H1 (cell line): ENCODE data around the gene ZPR1. TPM values are rescaled to one million over a fixed set of nuclear protein-coding genes. Genes with fewer than 3 reads are reported as not detected.

Source experiments
- CTCF ChIA-PET: fragments of 300-600 bp; sonication (Branson Sonifier 250); formaldehyde crosslinking; loops from one replicate; lab custom pipeline; 2021; ENCODE audit not compliant: partially characterized antibody; lab: Charles Lee
- POLR2A ChIA-PET: fragments of 300-600 bp; sonication (Branson Sonifier 250); formaldehyde crosslinking; loops from one replicate; lab custom pipeline; 2021; ENCODE audit warnings: inconsistent platforms; ENCODE audit not compliant: partially characterized antibody; lab: Charles Lee
- DNase-seq, 2 experiments: peaks; one replicate each; pipeline versions ENCODE4 v3.0.0 to v3.0.0-alpha.2; 2010 to 2022; ENCODE audit warnings: low spot score in 2 of 2, low read depth in 1 of 2, mixed read lengths in 1 of 2
- FAIRE-seq: peaks from 2 replicates; lab custom pipeline; 2011; peaks lifted over from hg19 to GRCh38; lab: Jason Lieb, UNC
- H2AFZ ChIP-seq: 2 replicates; pipeline ENCODE4 v1.8.1; 2012; ENCODE audit warnings: low read length, inconsistent platforms
- H2AK5ac ChIP-seq: 2 replicates; pipeline ENCODE4 v1.6.1; 2013; ENCODE audit warnings: low read depth, low read length
- H2BK120ac ChIP-seq: replicated peaks from 2 replicates; pipeline ENCODE3; 2013; ENCODE audit warnings: low read depth, low read length, inconsistent platforms
- H2BK12ac ChIP-seq: 2 replicates; pipeline ENCODE4 v1.6.1; 2013; ENCODE audit warnings: low read depth, low read length
- H2BK15ac ChIP-seq: 2 replicates; pipeline ENCODE4 v1.6.1; 2013; ENCODE audit warnings: low read length
- H2BK20ac ChIP-seq: 2 replicates; pipeline ENCODE4 v1.6.1; 2013; ENCODE audit warnings: low read length
- H2BK5ac ChIP-seq: 2 replicates; pipeline ENCODE4 v1.6.1; 2013; ENCODE audit warnings: low read depth, low read length
- H3K14ac ChIP-seq: 2 replicates; pipeline ENCODE4 v1.6.1; 2013; ENCODE audit warnings: inconsistent platforms; ENCODE audit not compliant: insufficient read length
- H3K18ac ChIP-seq: 2 replicates; pipeline ENCODE4 v1.6.1; 2013; ENCODE audit warnings: low read length; ENCODE audit errors: extremely low read depth
- H3K23ac ChIP-seq: 2 replicates; pipeline ENCODE4 v1.6.1; 2013; ENCODE audit warnings: inconsistent platforms; ENCODE audit not compliant: insufficient read length
- H3K23me2 ChIP-seq: 2 replicates; pipeline ENCODE4 v1.6.1; 2013; ENCODE audit warnings: low read depth, low read length
- H3K27ac ChIP-seq: 2 replicates; pipeline ENCODE4 v1.6.1; 2011; ENCODE audit warnings: low read depth, low read length, inconsistent platforms
- H3K27me3 ChIP-seq, 4 experiments: replicated peaks in 1 of 4; 1 replicate in 1 of 4; 2 replicates in 3 of 4; pipeline versions ENCODE4 v1.6.1 to v1.8.1; 2011 to 2013; ENCODE audit warnings: low read length in 3 of 4, mild to moderate bottlenecking in 3 of 4, inconsistent platforms in 2 of 4, mixed read lengths in 2 of 4, moderate library complexity in 1 of 4; ENCODE audit not compliant: control insufficient read depth in 3 of 4, insufficient read depth in 3 of 4; ENCODE audit errors: extremely low read depth in 1 of 4
- H3K36me3 ChIP-seq, 4 experiments: 2 replicates each; pipeline versions ENCODE4 v1.6.1 to v1.8.1; 2011 to 2013; ENCODE audit warnings: mild to moderate bottlenecking in 4 of 4, low read length in 3 of 4, moderate library complexity in 2 of 4, control low read depth in 1 of 4, inconsistent platforms in 1 of 4; ENCODE audit not compliant: insufficient read depth in 4 of 4, control insufficient read depth in 2 of 4
- H3K4ac ChIP-seq: replicated peaks from 2 replicates; pipeline ENCODE3; 2013; ENCODE audit warnings: low read length, low read depth, mixed read lengths, inconsistent platforms; ENCODE audit not compliant: insufficient read length
- H3K4me1 ChIP-seq, 4 experiments: replicated peaks in 1 of 4; 1 replicate in 1 of 4; 2 replicates in 3 of 4; pipeline versions ENCODE4 v1.6.1 to v1.8.1; 2011 to 2013; ENCODE audit warnings: low read length in 3 of 4, inconsistent platforms in 2 of 4, mixed read lengths in 1 of 4; ENCODE audit not compliant: insufficient read depth in 4 of 4, control insufficient read depth in 3 of 4
- H3K4me2 ChIP-seq, 2 experiments: 2 replicates each; pipeline versions ENCODE4 v1.6.1 to v1.8.1; 2011 to 2013; ENCODE audit warnings: low read depth in 2 of 2, low read length in 2 of 2, control low read depth in 1 of 2, inconsistent platforms in 1 of 2, mild to moderate bottlenecking in 1 of 2; ENCODE audit not compliant: insufficient read depth in 1 of 2
- H3K4me3 ChIP-seq, 4 experiments: fragments of 200-600, 300-600 bp in 1 of 4; sonication (generic), shearing (Covaris generic), sonication (Bioruptor Twin) in 1 of 4; 2 replicates each; pipeline versions ENCODE4 v1.5.1 to v1.8.1; 2011 to 2016; ENCODE audit warnings: low read length in 4 of 4, low read depth in 3 of 4, control low read depth in 2 of 4, inconsistent platforms in 2 of 4, mild to moderate bottlenecking in 2 of 4, mixed read lengths in 1 of 4, moderate library complexity in 1 of 4; ENCODE audit not compliant: insufficient read depth in 2 of 4; ENCODE audit errors: extremely low read depth in 1 of 4
- H3K56ac ChIP-seq: replicated peaks from 2 replicates; pipeline ENCODE3; 2013; ENCODE audit warnings: low read depth, mild to moderate bottlenecking, mixed read lengths, low read length, inconsistent platforms; ENCODE audit not compliant: insufficient read length
- H3K79me1 ChIP-seq: 2 replicates; pipeline ENCODE4 v1.6.1; 2013; ENCODE audit warnings: low read depth, low read length, control low read depth
- H3K79me2 ChIP-seq, 2 experiments: 2 replicates each; pipeline versions ENCODE4 v1.6.1 to v1.8.1; 2012 to 2013; ENCODE audit warnings: low read length in 2 of 2, mild to moderate bottlenecking in 2 of 2, inconsistent platforms in 1 of 2; ENCODE audit not compliant: insufficient read depth in 2 of 2, control insufficient read depth in 1 of 2
- H3K9ac ChIP-seq, 4 experiments: replicated peaks in 1 of 4; 1 replicate in 1 of 4; 2 replicates in 3 of 4; pipeline versions ENCODE4 v1.6.1 to v1.8.1; 2011 to 2013; ENCODE audit warnings: low read depth in 3 of 4, low read length in 3 of 4, control low read depth in 2 of 4, mild to moderate bottlenecking in 2 of 4, moderate library complexity in 2 of 4, inconsistent platforms in 1 of 4; ENCODE audit errors: extremely low read depth in 1 of 4
- H3K9me3 ChIP-seq, 2 experiments: 2 replicates each; pipeline versions ENCODE4 v1.6.1 to v1.8.1; 2012 to 2013; ENCODE audit warnings: mild to moderate bottlenecking in 2 of 2, moderate library complexity in 2 of 2, control low read depth in 1 of 2, inconsistent platforms in 1 of 2, low read depth in 1 of 2, low read length in 1 of 2, mixed read lengths in 1 of 2; ENCODE audit not compliant: insufficient read depth in 2 of 2
- H4K20me1 ChIP-seq, 2 experiments: replicated peaks in 1 of 2; 2 replicates each; pipeline versions ENCODE3 to v1.8.1; 2011 to 2013; ENCODE audit warnings: inconsistent platforms in 2 of 2, low read length in 2 of 2, mild to moderate bottlenecking in 1 of 2; ENCODE audit not compliant: insufficient read depth in 2 of 2, control insufficient read depth in 1 of 2
- H4K5ac ChIP-seq: 2 replicates; pipeline ENCODE4 v1.6.1; 2013; ENCODE audit warnings: low read length, low read depth, mixed read lengths, inconsistent platforms; ENCODE audit not compliant: insufficient read length
- H4K8ac ChIP-seq: 2 replicates; pipeline ENCODE4 v1.8.0; 2013; ENCODE audit warnings: mild to moderate bottlenecking, moderate library complexity, low read length, inconsistent platforms; ENCODE audit not compliant: insufficient read depth; ENCODE audit errors: extremely low read depth
- H4K91ac ChIP-seq: replicated peaks from 2 replicates; pipeline ENCODE3; 2013; ENCODE audit warnings: low read length, mixed read lengths, inconsistent platforms; ENCODE audit not compliant: insufficient read length
- ATF2 ChIP-seq: IDR thresholded peaks from 2 replicates; pipeline ENCODE4 v1.6.1; 2012; ENCODE audit warnings: low read length, inconsistent platforms
- BCL11A ChIP-seq, 2 experiments: IDR thresholded peaks; one replicate each; pipeline ENCODE4 v1.6.1; 2011; ENCODE audit warnings: low read depth in 2 of 2, low read length in 2 of 2, mild to moderate bottlenecking in 2 of 2
- CREB1 ChIP-seq: IDR thresholded peaks from 2 replicates; pipeline ENCODE4 v1.6.1; 2012; ENCODE audit warnings: inconsistent platforms
- CTCF ChIP-seq, 3 experiments: IDR thresholded peaks; 1 replicate in 2 of 3; 2 replicates in 1 of 3; pipeline versions ENCODE4 v1.5.1 to v1.6.1; 2011; ENCODE audit warnings: low read length in 3 of 3, mild to moderate bottlenecking in 3 of 3, inconsistent platforms in 2 of 3, low read depth in 1 of 3, moderate library complexity in 1 of 3; ENCODE audit not compliant: insufficient read depth in 1 of 3; ENCODE audit errors: control extremely low read depth in 1 of 3
- FOSL1 ChIP-seq: IDR thresholded peaks from 2 replicates; pipeline ENCODE4 v1.6.1; 2011; ENCODE audit warnings: mild to moderate bottlenecking, low read depth, low read length, moderate library complexity; ENCODE audit not compliant: insufficient read depth
- NRF1 ChIP-seq: IDR thresholded peaks from 2 replicates; pipeline ENCODE4 v1.6.1; 2011; ENCODE audit warnings: mild to moderate bottlenecking, low read depth, low read length, improper control_type of control experiment
- POU5F1 ChIP-seq: IDR thresholded peaks from 2 replicates; pipeline ENCODE4 v1.6.1; 2011; ENCODE audit warnings: low read depth, mild to moderate bottlenecking, low read length, moderate library complexity
- RXRA ChIP-seq: IDR thresholded peaks from 2 replicates; pipeline ENCODE4 v1.6.1; 2011; ENCODE audit warnings: low read depth, mild to moderate bottlenecking, low read length, moderate library complexity; ENCODE audit not compliant: insufficient read depth
- SP1 ChIP-seq: IDR thresholded peaks from 2 replicates; pipeline ENCODE4 v1.6.1; 2011; ENCODE audit warnings: low read depth, low read length
- SUZ12 ChIP-seq: fragments of 200-600 bp; sonication (generic); IDR thresholded peaks from 2 replicates; pipeline ENCODE4 v1.6.1; 2012; ENCODE audit warnings: mild to moderate bottlenecking, inconsistent platforms, low read length, moderate library complexity, mixed read lengths
- WGBS, 2 experiments: shearing (Covaris generic) in 1 of 2; methylation state at CpG; one replicate each; pipeline versions ENCODE4 v1.1.6 to v1.1.7; 2013 to 2015; ENCODE audit warnings: low lambda C conversion rate in 2 of 2, mixed read lengths in 2 of 2, inconsistent platforms in 1 of 2, low coverage in 1 of 2, missing lambda C conversion rate in 1 of 2; ENCODE audit not compliant: insufficient replicate concordance in 2 of 2, insufficient coverage in 1 of 2, insufficient read length in 1 of 2; ENCODE audit errors: extremely low coverage in 1 of 2, missing lambda C conversion rate in 1 of 2; 5-methylcytosine and 5-hydroxymethylcytosine counted together
- polyA plus RNA-seq, 7 experiments: library from polyadenylated mRNA; depleted of rRNA in 3 of 7; stranded (reverse) in 5 of 7; unstranded in 2 of 7; fragments of >200 nt in 5 of 7; fragments of 200-250 nt in 2 of 7; gene quantifications; 1 replicate in 5 of 7; 2 replicates in 1 of 7; 4 replicates in 1 of 7; pipeline versions ENCODE4 v1.2.1 to v1.2.3, GENCODE V29; 2011 to 2013; ENCODE audit warnings: missing spikeins in 2 of 7, mixed read lengths in 2 of 7
- total RNA-seq: library from RNA; stranded (reverse); fragmentation: NEBNext Ultra II Directional; extraction: Animal tissue kit (Norgen Biotek cat#: 25700); gene quantifications from 2 replicates; pipeline ENCODE4 v1.2.1, GENCODE V29; 2021

The ZPR1 gene
- total and polyA plus RNA-seq, 2 of the 8 experiments (the other 6 are each of a cell fraction or from before 2014, with no cell fraction given): 36.7 to 70.5 TPM

GRCh38 chr11:116733969-116734508, 53.8 kb downstream of the ZPR1 start:
- Histone ChIP-seq H3K79me2 (no peaks in the 10 kb centered on the region), H2AK5ac (no peak overlapping the region), H2BK20ac (no peak overlapping the region), H3K9me3 (no peaks in the 10 kb centered on the region), H2BK12ac (no peak overlapping the region), H3K79me1 (no peaks in the 10 kb centered on the region), H4K5ac (no peak overlapping the region), H2AFZ (no peak overlapping the region), H3K23ac (no peak overlapping the region), H3K14ac (no peak overlapping the region), H3K23me2 (no peaks in the 10 kb centered on the region), H3K27ac (no peak overlapping the region), H4K20me1 (no peaks in the 10 kb centered on the region), H3K4me1 (peaks cover 6 to 23% (median 16%) of the 10 kb centered on the region in 4 experiments), H3K18ac (no peak overlapping the region), H3K9ac (no peak overlapping the region), H4K91ac (no peak overlapping the region), H2BK15ac (no peak overlapping the region), H4K8ac (no peak overlapping the region), H3K56ac (no peak overlapping the region), H3K27me3 (no peaks in the 10 kb centered on the region), H2BK5ac (no peak overlapping the region), H2BK120ac (no peak overlapping the region), H3K4ac (no peak overlapping the region), H3K4me3 (no peak overlapping the region), H3K4me2 (no peak overlapping the region), H3K36me3 (no peaks in the 10 kb centered on the region)
- WGBS, 2 experiments: 84% methylated on average over 11 of the region's 11 CpGs; no CpG with 5 or more reads in 1 of the 2 experiments
- FAIRE-seq (no peak), DNase-seq (no peak)
- ChIA-PET POLR2A (interaction anchor here (0.6 kb wide), 1 partner anchor 356 kb away, joined by 4 read pairs; no protein-coding TSS in a partner anchor), CTCF (interaction anchor here (1.2 to 11.9 kb wide), 13 partner anchors 8 to 410 kb away, joined by 3 to 334 read pairs (median 12); no protein-coding TSS in a partner anchor)
- TF ChIP-seq RXRA: no peak
- TF ChIP-seq FOSL1: no peak
- no peak for TF ChIP-seq SUZ12
- TF ChIP-seq POU5F1: no peak
- no peak for TF ChIP-seq CREB1
- TF ChIP-seq BCL11A (IDR thresholded peaks at IDR 0.05; ENCODE audit: low read depth in 2 of 2, low read length in 2 of 2): no peak
- no peak for TF ChIP-seq NRF1
- TF ChIP-seq ATF2: no peak
- TF ChIP-seq CTCF (IDR thresholded peaks at IDR 0.05; ENCODE audit: control extremely low read depth in 1 of 3, insufficient read depth in 1 of 3, low read depth in 1 of 3, low read length in 3 of 3): no peak
- no peak for TF ChIP-seq SP1
